Ectodermal cell (in vitro differentiated cells): ENCODE measurements around the gene JMJD1C.
"Not testable (repeated sequence)": the region's sequence is repeated elsewhere in the genome, so short reads cannot be mapped to it uniquely, and the experiment has no call there.

Experiments used
- H3K27ac ChIP-seq: 2 replicates; pipeline ENCODE4 v1.7.0; 2013; ENCODE audit warnings: mild to moderate bottlenecking, low read depth, low read length; ENCODE audit not compliant: insufficient read depth, poor library complexity, severe bottlenecking
- H3K27me3 ChIP-seq: 2 replicates; pipeline ENCODE4 v1.7.0; 2013; ENCODE audit warnings: mild to moderate bottlenecking, low read length; ENCODE audit not compliant: insufficient read depth, control insufficient read depth, poor library complexity, severe bottlenecking
- H3K36me3 ChIP-seq: one replicate; pipeline ENCODE4 v1.7.0; 2013; ENCODE audit warnings: low read length; ENCODE audit not compliant: control insufficient read depth, insufficient read depth
- H3K4me1 ChIP-seq: one replicate; pipeline ENCODE4 v1.7.0; 2013; ENCODE audit warnings: low read length; ENCODE audit not compliant: control insufficient read depth, insufficient read depth
- H3K4me3 ChIP-seq: 2 replicates; pipeline ENCODE4 v1.7.0; 2013; ENCODE audit warnings: low read depth, low read length, control low read depth; ENCODE audit not compliant: insufficient read depth
- H3K9me3 ChIP-seq: 2 replicates; pipeline ENCODE4 v1.7.0; 2013; ENCODE audit warnings: mild to moderate bottlenecking, low read length, moderate library complexity; ENCODE audit not compliant: control insufficient read depth
- WGBS, 2 experiments: methylation state at CpG; one replicate each; pipeline ENCODE4 v1.1.7; 2013; ENCODE audit warnings: missing lambda C conversion rate in 2 of 2; 5-methylcytosine and 5-hydroxymethylcytosine counted together

JMJD1C gene

GRCh38 chr10:63236113-63236935 lies 229.5 kb downstream of the JMJD1C start:
- H3K27ac ChIP-seq: no peak overlapping the region

GRCh38 chr10:63235136-63235535 lies 230.6 kb downstream of the JMJD1C start:
- WGBS, 2 experiments: 91 to 92% methylated on average over 10 of the region's 10 CpGs
- not testable (repeated sequence) for H3K4me1 ChIP-seq, H3K27ac ChIP-seq

More at GRCh38 chr10:63236113-63236935, 229.5 kb downstream of the JMJD1C start:
- H3K4me1 ChIP-seq: no peaks in the 10 kb centered on the region
- no peaks in the 10 kb centered on the region for H3K36me3 ChIP-seq
- H3K27me3 ChIP-seq: no peaks in the 10 kb centered on the region
- no peaks in the 10 kb centered on the region for H3K9me3 ChIP-seq
- H3K4me3 ChIP-seq: no peak overlapping the region
- 100% methylated on average over 1 of the region's 2 CpGs; no CpG with 5 or more reads in 1 of the 2 experiments for WGBS, 2 experiments

GRCh38 chr10:63229161-63229560 lies 236.6 kb downstream of the JMJD1C start:
- WGBS, 2 experiments: 86 to 91% methylated on average over 4 of the region's 4 CpGs
- no peaks in the 10 kb centered on the region for H3K27me3 ChIP-seq
- H3K9me3 ChIP-seq: no peaks in the 10 kb centered on the region
- no peak overlapping the region for H3K27ac ChIP-seq
- H3K36me3 ChIP-seq: no peaks in the 10 kb centered on the region
- H3K4me3 ChIP-seq: no peak overlapping the region
- H3K4me1 ChIP-seq: no peaks in the 10 kb centered on the region

More at GRCh38 chr10:63235136-63235535, 230.6 kb downstream of the JMJD1C start:
- H3K36me3 ChIP-seq, H3K9me3 ChIP-seq, H3K27me3 ChIP-seq, H3K4me3 ChIP-seq: not testable (repeated sequence)

GRCh38 chr10:63228237-63228636 lies 237.5 kb downstream of the JMJD1C start:
- H3K4me1 ChIP-seq: no peaks in the 10 kb centered on the region
- H3K27me3 ChIP-seq: no peaks in the 10 kb centered on the region
- no peaks in the 10 kb centered on the region for H3K9me3 ChIP-seq

GRCh38 chr10:63227207-63227895 lies 238.4 kb downstream of the JMJD1C start:
- WGBS, 2 experiments: 91 to 98% methylated on average over 3 of the region's 3 CpGs

More at GRCh38 chr10:63228237-63228636, 237.5 kb downstream of the JMJD1C start:
- no peaks in the 10 kb centered on the region for H3K36me3 ChIP-seq
- no peak overlapping the region for H3K27ac ChIP-seq
- no peak overlapping the region for H3K4me3 ChIP-seq

GRCh38 chr10:63224241-63224640 lies 241.5 kb downstream of the JMJD1C start:
- H3K27ac ChIP-seq: no peak overlapping the region
- 100% methylated on average over 1 of the region's 1 CpG for WGBS, 2 experiments
- no peaks in the 10 kb centered on the region for H3K4me1 ChIP-seq
- no peaks in the 10 kb centered on the region for H3K36me3 ChIP-seq
- H3K4me3 ChIP-seq: no peak overlapping the region
- no peaks in the 10 kb centered on the region for H3K9me3 ChIP-seq
- H3K27me3 ChIP-seq: no peaks in the 10 kb centered on the region

More at GRCh38 chr10:63227207-63227895, 238.4 kb downstream of the JMJD1C start:
- H3K27ac ChIP-seq: no peak overlapping the region
- H3K4me3 ChIP-seq: no peak overlapping the region
- no peaks in the 10 kb centered on the region for H3K4me1 ChIP-seq
- H3K27me3 ChIP-seq: no peaks in the 10 kb centered on the region
- no peaks in the 10 kb centered on the region for H3K9me3 ChIP-seq
- no peaks in the 10 kb centered on the region for H3K36me3 ChIP-seq

GRCh38 chr10:63221950-63222349 lies 243.8 kb downstream of the JMJD1C start:
- Histone ChIP-seq H3K27me3 (no peaks in the 10 kb centered on the region), H3K9me3 (no peaks in the 10 kb centered on the region), H3K36me3 (no peaks in the 10 kb centered on the region), H3K4me3 (no peak overlapping the region), H3K4me1 (no peaks in the 10 kb centered on the region), H3K27ac (no peak overlapping the region)
- 94 to 97% methylated on average over 4 of the region's 4 CpGs for WGBS, 2 experiments

- Histone ChIP-seq H3K36me3 (no peaks in the 10 kb centered on the region), H3K9me3 (no peaks in the 10 kb centered on the region), H3K4me1 (no peaks in the 10 kb centered on the region), H3K27me3 (no peaks in the 10 kb centered on the region), H3K4me3 (no peak overlapping the region), H3K27ac (no peak overlapping the region)
- 88 to 91% methylated on average over 4 to 5 of the region's 5 CpGs for WGBS, 2 experiments
Observed at GRCh38 chr10:63219749-63220148, 246.0 kb downstream of the JMJD1C start.

- 78 to 80% methylated on average over 1 of the region's 3 CpGs for WGBS, 2 experiments
- peaks cover 13% of the 10 kb centered on the region for H3K36me3 ChIP-seq
Observed at GRCh38 chr10:63217120-63217605, 248.6 kb downstream of the JMJD1C start.

GRCh38 chr10:63214571-63214970 lies 251.2 kb downstream of the JMJD1C start:
- no peaks in the 10 kb centered on the region for H3K9me3 ChIP-seq
- H3K4me3 ChIP-seq: no peak overlapping the region
- H3K4me1 ChIP-seq: peaks cover 3% of the 10 kb centered on the region
- no peaks in the 10 kb centered on the region for H3K27me3 ChIP-seq
- peaks cover 15% of the 10 kb centered on the region for H3K36me3 ChIP-seq
- H3K27ac ChIP-seq: no peak overlapping the region
- WGBS, 2 experiments: 96 to 97% methylated on average over 2 of the region's 2 CpGs

More at GRCh38 chr10:63217120-63217605, 248.6 kb downstream of the JMJD1C start:
- no peak overlapping the region for H3K4me3 ChIP-seq
- H3K4me1 ChIP-seq: no peaks in the 10 kb centered on the region
- no peak overlapping the region for H3K27ac ChIP-seq
- H3K9me3 ChIP-seq: no peaks in the 10 kb centered on the region
- H3K27me3 ChIP-seq: no peaks in the 10 kb centered on the region
